DMS114 treated with DMSO at 0.1 percent for 48 hours (cell line): Measurements from ENCODE around the gene HIVEP3.

ENCODE experiments used
- DNase-seq: peaks from one replicate; lab custom pipeline; 2025; ENCODE audit not compliant: unreplicated experiment; lab: John Stamatoyannopoulos, UW

Gene HIVEP3

GRCh38 chr1:41656068-41656467, 262.7 kb downstream of the HIVEP3 start:
- DNase-seq: no peak

DNA sequence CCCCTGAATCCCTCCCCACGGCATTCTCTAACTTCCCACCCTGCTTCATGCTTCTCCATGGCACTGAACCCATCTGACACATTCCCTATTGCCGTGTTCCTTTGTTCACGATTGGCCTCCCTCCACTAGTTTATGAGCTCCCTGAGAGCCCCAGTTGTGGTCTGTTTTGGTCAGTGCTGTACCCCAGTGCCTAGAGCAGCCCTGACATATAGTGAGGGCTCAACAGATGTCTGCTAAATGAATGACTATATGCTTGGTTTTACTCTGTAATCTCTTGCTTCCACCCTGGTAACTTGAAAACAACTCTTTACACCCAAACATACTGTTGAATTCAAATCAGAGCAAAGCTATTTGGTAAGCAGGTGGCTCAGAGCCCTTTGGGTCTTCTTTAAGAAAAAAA, 263.1 kb downstream of the HIVEP3 start:
- no peak for DNase-seq

DNA sequence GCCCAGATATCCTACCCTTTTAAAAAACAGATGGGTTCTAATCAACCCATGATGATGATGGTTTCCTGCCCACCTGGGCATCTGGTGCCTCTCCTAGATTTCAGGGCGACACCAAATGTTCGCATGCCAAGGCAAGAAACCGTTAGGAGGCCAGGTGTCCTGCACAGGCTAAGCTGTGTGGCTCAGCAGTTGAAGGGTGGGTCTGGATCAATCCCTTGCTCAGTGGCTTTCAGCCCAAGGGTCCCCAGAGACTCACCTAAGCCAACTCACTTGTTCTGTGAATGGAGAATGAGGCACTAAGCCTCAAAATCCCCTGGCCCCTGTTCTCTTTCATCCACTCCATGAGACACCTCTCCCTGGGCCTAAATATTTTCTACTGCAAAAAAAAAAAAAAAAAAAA, 265.1 kb downstream of the HIVEP3 start:
- no peak for DNase-seq

GRCh38 chr1:41652384-41653265, 266.1 kb downstream of the HIVEP3 start:
- no peak for DNase-seq

- DNase-seq: no peak
Measured at GRCh38 chr1:41650028-41650880, 268.5 kb downstream of the HIVEP3 start.

DNA sequence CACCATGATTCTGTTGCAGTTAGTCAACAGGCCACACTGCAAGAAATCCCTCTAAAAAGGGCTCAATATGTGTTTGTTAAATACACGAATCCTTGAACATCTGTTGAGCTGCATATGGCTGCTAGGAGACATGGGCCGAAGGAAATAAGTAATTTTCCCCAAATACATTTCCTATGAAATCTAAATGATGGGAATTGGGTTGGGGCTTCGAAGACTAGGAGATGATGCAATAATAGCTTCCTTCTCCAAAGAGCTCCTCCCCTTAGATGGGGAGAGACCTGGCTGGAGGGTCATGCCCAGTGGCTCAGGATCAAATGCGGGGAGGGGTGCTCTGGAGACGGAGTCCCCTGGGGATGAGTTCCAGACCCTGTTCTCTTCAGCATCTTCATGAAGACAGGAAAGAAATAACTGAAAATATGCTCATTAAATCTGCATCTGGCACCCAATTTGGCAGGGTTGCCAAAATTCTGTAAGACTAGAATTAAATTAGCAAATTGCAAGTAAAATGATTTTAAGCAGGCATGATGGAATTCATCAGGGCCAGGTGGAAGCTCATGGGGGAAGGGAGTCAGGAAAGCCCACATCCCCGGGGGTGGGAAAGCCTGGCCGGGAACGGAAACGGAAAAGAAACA, 269.2 kb downstream of the HIVEP3 start:
- no peak for DNase-seq

GRCh38 chr1:41648844-41649243, 269.9 kb downstream of the HIVEP3 start:
- DNase-seq: no peak

GRCh38 chr1:41648230-41648629, 270.5 kb downstream of the HIVEP3 start:
- no peak for DNase-seq

DNA sequence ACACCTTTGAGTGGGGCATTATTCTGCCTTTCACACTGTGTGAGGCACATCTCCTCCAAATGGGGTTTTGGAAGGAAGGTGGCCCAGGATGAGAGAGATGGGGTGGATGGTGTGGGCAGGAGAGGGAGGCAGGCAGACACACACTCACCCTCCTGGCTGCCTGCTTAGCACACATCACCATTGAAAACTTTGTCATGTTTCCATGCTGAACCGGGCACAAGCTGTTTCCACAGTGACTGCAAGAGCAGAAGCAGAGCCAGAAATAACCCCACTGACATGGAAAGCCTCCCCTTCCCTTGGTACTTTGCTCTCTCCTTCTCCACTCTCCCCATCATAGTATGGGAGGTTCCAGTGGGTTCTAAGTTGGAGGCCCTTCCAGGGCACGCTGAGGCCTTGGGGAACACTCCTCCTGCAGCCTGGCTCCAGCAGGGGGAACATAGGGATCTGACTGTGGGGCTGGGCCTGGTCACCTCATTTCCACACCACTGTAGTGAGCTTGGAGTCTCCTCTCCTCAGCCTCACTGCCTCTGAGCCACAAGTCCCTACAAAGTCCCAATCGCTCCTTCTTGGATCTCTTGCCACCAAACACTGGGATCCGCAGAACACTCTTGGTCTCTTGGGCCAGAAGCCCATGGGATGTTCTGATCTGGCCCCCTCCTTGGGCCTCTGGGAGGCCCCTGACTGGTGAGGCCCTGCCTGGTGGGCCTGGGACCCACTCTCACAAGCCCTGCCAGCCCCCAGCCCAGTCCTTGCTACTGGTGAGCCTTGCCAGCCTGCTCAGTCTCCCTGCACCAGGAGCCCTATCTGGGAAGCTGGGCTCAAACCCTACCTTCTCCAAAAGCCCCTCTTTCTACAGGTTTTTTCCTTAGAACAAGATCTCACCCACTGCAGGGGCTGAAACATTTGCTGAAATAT, 271.2 kb downstream of the HIVEP3 start:
- DNase-seq: no peak

DNA sequence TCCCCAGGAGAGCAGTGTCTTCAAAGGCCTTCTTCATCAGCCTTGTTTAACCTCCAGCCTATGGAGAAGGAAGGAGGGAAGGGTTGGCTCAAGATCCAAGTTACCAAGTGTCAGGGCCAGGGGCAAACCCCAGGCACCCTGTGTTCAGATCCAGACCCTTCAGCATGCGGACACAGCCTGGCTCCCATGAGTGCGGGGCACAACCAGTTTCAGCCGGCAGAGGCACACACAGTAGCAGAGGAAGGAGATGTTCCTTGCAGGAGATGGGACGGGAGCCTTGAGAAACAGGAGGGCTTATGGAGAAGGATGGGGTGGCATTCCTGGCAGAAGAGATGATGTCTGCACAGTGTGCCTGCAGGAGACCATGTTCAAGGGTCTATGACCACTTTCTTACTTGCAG, 272.5 kb downstream of the HIVEP3 start:
- DNase-seq: no peak

DNA sequence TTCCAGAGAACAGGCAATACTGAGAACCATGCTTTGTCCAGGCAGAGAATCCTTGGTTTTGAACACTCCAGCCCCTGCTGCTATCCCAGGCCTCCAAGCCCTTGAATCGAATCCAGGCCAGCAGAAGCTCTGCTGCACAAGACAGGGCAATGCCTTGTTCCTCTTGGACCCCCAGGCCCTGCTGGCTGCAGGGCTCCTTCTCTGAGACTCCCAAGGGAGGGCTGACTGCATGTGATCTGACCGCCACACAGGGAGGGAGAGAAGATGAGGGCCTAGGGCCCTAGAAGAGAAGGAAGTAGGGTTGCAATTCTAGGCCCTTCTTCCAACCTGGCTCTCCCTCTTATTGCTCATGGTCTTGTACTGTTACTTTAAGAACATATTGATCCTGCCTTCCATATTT, 273.7 kb downstream of the HIVEP3 start:
- no peak for DNase-seq

DNA sequence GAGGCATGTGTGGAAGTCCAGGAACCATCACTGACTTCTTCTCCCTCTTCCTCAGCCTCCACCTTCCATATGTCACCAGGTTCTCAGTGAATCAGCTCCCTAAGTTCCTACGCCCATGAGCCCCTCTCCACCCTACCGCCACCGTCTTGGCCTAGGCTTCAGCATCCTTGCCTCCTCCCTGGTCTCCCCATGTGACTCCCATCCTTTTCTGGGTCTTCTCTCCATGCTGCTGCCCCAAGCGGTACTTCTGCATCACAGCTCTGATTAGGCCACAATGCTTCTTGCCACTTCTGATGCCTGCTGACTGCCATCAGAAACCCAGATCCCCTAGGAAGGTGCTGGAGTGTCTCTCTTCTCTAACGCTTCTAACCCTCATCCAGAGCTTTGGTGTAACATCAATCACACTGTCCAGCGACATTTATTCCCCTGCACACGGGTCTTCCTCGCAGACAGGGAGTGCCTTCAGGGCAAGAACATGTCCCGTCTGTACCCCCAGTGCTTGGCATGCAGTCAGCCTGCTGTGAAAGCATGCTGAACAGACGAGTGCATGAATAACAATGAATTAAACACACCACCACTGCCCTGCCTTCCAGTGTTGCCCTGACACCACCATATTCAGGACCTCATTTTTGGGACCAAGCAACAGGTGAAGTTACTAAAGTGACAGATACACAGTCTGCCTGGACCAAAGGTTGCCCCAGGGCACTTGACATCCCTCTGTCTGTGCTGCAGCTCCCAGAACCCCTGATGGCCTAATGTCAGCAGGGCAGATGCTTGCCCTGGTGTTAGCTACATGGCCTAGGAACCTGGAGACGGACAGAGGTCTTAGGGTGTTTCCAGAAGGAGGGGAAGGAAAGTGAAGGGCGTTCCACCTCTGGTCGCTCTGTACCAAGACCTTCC, 275.6 kb downstream of the HIVEP3 start:
- no peak for DNase-seq

- no peak for DNase-seq
Measured at GRCh38 chr1:41641941-41642527, 276.7 kb downstream of the HIVEP3 start.

GRCh38 chr1:41641475-41641814, 277.3 kb downstream of the HIVEP3 start:
- no peak for DNase-seq

DNA sequence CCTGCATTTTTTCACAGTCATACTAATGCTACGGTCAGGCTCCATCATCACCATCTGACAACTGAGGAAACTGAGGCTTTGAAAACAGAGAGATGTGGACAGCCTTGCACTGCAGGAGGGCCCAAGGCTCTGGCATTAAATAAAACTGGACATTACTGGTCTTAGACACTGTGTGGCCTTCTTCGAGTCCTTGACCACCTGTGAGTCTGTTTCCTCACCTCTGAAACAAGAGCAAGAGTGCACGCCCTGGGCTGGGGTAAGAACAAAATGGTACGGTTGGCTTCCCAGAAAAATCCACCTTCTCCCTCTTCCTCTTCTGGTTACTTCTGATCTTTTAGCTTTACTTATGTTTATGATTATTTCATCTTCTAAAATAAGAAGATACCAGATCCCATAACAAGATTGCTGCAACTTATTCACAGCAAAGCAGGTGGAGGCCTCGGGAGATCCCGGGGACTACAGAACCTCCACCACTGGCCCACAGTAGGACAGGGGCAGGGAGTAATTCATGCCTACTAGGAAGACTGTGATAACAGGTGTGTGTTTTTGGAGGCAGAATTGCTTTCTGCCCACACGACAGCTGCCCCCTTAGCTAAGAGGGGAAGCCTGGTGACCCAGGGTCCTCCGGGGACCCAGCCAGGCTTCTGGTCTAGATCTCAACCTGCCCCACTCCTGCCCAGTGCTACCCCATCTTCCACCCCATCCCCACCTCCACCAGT, 277.8 kb downstream of the HIVEP3 start:
- no peak for DNase-seq

DNA sequence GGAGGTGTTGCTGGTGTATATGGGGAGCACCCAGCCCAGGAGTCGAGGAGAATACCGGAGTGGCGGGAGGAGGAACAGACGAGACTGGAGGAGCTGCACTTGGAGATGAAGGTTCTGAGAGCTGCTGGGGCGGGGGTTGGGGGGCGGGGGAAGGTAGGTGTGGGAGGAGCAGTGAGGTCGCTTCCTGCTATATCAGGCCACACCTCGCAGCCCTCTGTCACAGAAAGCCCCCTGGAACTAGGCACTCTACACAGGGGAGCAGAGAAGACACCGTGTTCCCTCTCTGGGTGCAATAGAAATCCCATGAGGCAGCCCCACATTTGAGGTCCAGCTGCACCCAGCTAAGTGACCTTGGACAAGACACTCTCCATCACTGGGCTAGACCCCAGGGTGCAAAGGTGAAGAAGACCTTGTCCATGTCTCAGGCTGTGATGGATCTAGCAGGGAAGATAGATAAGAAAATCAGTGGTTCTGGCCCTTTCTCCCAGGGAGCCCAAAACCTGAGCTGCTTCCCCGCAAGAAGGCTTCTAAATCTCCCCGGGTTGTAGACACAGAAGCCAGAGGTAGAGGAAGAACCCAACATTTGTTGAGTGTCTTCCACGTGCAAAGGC, 278.5 kb downstream of the HIVEP3 start:
- DNase-seq: no peak

- no peak for DNase-seq
Measured at GRCh38 chr1:41639332-41639936, 279.3 kb downstream of the HIVEP3 start.
